Subcutaneous adipose tissue (tissue), 4 donors: ENCODE measurements around the gene PARK7. TPM values are rescaled to one million over a fixed set of nuclear protein-coding genes. Genes with fewer than 3 reads are reported as not detected.

ENCODE experiments used
- CTCF ChIP-seq: fragments of 450-650 bp; IDR thresholded peaks from one replicate; pipeline ENCODE4 v1.5.1; 2016; ENCODE audit warnings: low read depth, mild to moderate bottlenecking, control low read depth, antibody characterized with exemption, moderate library complexity
- total RNA-seq, 4 donors: library from RNA; depleted of rRNA; stranded (reverse); fragments of >200 nt; gene quantifications; one replicate each; pipeline ENCODE4 v1.1.0, GENCODE V29; 2016

The PARK7 gene
- total RNA-seq, 4 donors from 2014 or later: 195 to 251 (median 215) TPM

- no peak for TF ChIP-seq CTCF
These were observed 5.7 kb downstream of the PARK7 start for GRCh38 chr1:7967196-7967595.

GRCh38 chr1:7967651-7968050 is 6.1 kb downstream of the PARK7 start:
- no peak for TF ChIP-seq CTCF

- no peak for TF ChIP-seq CTCF
These were observed 8.7 kb downstream of the PARK7 start for GRCh38 chr1:7970246-7970645.

GRCh38 chr1:7971024-7971423 is 9.5 kb downstream of the PARK7 start:
- TF ChIP-seq CTCF: no peak

- no peak for TF ChIP-seq CTCF
These were observed 10.8 kb downstream of the PARK7 start for GRCh38 chr1:7972285-7972684.

- no peak for TF ChIP-seq CTCF
These were observed 11.6 kb downstream of the PARK7 start for GRCh38 chr1:7973086-7973485.

GRCh38 chr1:7975212-7975865 is 13.8 kb downstream of the PARK7 start:
- no peak for TF ChIP-seq CTCF
